Left forelimb (tissue), 1 donor: Measurements from ENCODE around the gene MOB3A.
"Not testable (repeated sequence)": the region's sequence is repeated elsewhere in the genome, so short reads cannot be mapped to it uniquely, and the experiment has no call there.

ENCODE experiments used
- DNase-seq: peaks from one replicate; pipeline ENCODE4 v3.0.0-alpha.2; 2018; ENCODE audit warnings: low spot score

Gene MOB3A

DNA sequence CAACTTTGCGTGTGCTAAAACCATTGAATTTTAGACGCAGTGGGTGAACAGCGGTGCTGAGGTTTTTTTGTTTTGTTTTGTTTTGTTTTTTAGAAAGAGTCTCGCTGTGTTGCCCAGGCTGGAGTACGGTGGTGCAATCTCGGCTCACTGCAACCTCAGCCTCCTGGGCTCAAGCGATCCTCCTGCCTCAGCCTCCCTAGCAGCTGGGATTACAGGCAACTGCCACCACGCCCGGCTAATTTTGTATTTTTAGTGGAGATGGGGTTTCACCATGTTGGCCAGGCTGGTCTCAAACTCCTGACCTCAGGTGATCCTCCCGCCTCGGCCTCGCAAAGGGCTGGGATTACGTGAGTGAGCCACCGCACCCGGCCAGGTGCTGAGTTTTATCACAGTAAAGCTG, 61.9 kb downstream of the MOB3A start:
- DNase-seq = not testable (repeated sequence)

GRCh38 chr19:2033825-2034159, 62.3 kb downstream of the MOB3A start:
- no peak for DNase-seq

GRCh38 chr19:2033115-2033824, 62.9 kb downstream of the MOB3A start:
- DNase-seq = no peak

DNA sequence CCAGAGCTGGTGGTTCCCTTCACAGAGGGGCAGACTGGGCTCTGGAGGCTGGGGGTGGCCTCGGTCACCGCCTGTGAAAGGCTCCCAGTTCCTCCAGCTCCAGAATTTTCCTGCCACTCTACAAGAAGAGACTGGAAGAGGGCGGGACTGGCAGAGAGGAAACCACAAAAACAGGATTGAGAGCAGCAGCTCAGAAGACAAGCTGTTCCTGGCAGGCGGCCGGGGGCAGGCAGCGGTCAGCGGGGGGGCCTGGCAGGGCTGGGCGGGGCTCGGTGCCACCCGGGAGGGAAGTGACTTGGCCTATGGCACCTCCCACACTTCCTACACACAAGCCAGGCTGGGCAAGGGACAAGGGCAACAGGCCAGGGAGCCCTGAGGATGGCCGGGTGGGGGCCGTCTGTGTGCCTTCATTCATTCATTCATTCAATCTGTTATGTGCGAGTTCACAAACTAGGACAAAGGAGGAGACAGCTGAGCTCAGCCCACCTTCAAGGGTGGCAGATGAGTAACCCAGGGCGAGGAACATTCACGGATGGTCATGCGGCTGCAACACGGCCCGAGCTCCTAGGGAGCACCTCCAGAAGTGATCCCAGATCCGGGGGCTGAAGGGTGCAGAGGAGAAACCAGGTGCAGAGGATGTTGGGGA, 63.7 kb downstream of the MOB3A start:
- DNase-seq = peak; percentile 95

DNA sequence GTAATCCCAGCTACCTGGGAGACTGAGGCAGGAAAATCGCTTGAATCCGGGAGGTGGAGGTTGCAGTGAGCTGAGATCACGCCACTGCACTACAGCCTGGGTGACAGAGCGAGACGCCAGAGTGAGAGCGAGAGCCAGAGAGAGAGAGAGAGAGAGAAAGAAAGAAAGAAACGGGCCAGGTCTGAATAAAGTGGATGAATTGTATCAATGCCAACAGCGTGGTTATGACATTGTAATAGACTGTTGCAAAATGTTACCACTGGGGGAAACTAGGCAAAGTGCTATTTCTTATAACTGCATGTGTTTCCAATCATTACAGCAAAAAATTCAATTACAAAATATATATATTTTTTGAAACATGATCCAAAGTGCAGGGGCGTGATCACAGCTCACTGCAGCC, 68.8 kb downstream of the MOB3A start:
- no peak for DNase-seq

GRCh38 chr19:2026770-2027169, 69.4 kb downstream of the MOB3A start:
- DNase-seq = no peak

DNA sequence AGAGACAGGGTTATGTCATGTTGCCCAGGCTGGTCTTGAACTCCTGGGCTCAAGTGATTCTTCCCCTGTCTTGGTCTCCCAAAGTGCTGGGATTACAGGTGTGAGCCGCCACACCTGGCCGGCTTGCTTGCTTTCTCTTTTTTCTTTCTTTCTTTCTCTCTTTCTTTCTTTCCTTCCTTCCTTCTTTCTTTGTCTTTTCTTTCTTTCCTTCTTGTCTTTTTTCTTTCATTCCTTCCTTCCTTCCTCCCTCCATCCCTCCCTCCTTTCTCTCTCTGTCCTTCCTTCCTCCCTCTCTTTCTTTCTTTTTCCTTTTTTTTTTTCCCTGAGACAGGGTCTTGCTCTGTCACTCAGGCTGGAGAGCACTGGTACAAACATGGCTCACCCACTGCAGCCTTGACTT, 73.8 kb downstream of the MOB3A start:
- DNase-seq = no peak

- DNase-seq = no peak
Measured at GRCh38 chr19:2021453-2022140, 74.5 kb downstream of the MOB3A start.
